WI38 (cell line): ENCODE results near the gene MGLL.

Experiments used
- H3K4me3 ChIP-seq: 2 replicates; pipeline ENCODE4 v1.5.1; 2011; ENCODE audit warnings: low read depth, mild to moderate bottlenecking, control low read depth, low read length
- TF ChIP-seq, protein P1 (sequence below): IDR thresholded peaks from 2 replicates; pipeline ENCODE4 v1.5.1; 2012; ENCODE audit warnings: low read depth, mild to moderate bottlenecking, control low read depth, low read length

The MGLL gene

DNA sequence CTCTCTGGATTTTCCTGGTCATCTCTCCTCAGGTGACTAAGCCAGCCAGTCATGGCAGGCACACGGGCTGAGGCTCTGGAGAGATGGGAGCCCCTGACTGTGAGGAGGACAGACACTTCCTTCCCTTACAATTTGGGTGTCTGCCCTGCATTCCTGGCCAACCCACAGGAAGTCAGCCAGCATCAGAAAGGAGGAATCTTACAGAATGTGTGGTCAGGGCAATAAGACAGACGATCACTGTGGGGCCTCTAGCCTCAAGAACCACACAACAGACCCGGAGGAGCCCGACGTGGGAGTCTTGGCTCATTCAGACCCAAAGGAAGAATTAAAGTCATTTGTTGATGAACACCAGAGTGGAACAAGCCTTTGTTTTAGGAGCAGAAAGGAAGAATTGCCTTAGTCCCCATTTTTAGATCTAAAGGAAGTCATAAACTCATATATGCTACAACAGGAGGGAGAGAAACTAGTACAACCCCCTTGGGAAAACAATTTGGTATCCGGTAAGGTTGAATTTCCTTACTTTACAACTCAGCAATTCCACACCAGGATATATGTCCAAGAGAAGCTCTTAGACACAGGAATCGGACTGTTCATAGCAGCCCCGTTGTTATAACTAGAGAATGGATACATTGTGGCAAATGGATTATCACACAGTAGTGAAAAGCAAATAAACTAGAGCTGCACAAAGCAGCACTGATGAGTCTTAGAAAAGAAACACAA, 87.4 kb downstream of the MGLL start:
- peak overlapping the region; percentile 6 for H3K4me3 ChIP-seq
- TF ChIP-seq, protein P1, sequence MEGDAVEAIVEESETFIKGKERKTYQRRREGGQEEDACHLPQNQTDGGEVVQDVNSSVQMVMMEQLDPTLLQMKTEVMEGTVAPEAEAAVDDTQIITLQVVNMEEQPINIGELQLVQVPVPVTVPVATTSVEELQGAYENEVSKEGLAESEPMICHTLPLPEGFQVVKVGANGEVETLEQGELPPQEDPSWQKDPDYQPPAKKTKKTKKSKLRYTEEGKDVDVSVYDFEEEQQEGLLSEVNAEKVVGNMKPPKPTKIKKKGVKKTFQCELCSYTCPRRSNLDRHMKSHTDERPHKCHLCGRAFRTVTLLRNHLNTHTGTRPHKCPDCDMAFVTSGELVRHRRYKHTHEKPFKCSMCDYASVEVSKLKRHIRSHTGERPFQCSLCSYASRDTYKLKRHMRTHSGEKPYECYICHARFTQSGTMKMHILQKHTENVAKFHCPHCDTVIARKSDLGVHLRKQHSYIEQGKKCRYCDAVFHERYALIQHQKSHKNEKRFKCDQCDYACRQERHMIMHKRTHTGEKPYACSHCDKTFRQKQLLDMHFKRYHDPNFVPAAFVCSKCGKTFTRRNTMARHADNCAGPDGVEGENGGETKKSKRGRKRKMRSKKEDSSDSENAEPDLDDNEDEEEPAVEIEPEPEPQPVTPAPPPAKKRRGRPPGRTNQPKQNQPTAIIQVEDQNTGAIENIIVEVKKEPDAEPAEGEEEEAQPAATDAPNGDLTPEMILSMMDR: no peak

DNA sequence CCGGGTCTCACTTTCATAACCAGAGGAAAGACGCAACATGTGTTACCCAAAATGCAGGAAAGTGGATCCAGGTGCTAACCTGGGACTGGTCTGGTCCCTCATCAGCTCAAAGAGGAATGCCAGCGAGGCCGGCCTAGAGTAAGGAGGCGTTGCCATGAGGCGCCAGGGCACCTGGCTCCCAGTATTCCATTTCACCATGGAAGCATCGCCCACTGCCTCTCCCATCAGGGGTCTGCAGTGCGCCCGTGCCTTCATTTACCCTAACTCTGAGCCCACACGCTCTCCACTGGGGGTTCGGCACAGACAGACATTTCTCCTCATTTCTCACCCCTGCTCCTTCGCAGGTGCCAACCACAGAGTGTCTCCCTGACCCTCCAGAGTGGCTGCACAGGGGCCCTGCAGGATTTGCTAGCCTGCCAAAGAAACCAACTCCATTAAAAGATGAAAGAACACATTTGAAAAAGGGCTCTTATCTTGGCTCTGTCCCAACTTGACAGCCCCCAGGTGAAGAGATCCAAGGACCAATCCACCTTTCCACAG, 88.1 kb downstream of the MGLL start:
- no peak overlapping the region for H3K4me3 ChIP-seq

DNA sequence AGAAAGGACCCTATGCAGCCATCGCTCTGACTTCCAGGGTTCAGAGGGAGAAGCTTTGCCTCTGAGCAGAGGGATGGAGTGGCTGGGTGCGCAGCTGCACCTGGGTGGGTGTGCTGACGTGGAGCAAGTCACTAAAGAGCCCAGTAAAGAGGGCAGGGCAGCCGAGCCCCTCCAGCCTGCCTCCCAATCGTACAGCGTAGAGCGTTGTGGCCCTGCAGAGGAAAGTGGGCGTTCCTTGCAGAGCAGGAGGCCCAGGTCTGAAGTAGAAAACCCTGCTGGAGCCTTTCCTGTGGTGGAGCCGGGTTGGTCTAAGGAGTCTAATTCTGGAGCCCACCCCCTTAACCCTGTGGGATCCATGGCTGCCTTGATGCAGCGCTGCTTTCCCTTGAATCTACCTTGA, 88.5 kb downstream of the MGLL start:
- TF ChIP-seq, protein P1: no peak
- H3K4me3 ChIP-seq: no peak overlapping the region

More for the DNA sequence above, 88.1 kb downstream of the MGLL start:
- TF ChIP-seq, protein P1: no peak

DNA sequence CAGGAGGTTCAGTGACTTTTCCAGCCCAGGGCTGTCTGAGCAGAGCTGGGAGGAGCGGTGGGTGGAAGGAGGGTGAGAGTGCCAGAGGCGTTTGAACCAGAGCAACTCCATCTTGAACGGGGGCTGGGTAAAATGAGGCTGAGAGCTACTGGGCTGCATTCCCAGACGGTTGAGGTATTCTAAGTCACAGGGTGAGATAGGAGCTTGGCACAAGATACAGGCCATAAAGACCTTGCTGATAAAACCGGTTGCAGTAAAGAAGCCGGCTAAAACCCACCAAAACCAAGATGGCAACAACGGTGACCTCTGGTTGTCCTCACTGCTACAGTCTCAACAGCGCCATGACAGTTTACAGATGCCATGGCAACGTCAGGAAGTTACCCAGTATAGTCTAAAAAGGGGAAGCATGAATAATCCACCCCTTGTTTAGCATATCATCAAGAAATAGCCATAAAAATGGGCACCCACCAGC, 89.4 kb downstream of the MGLL start:
- H3K4me3 ChIP-seq: no peak overlapping the region
- TF ChIP-seq, protein P1: no peak

DNA sequence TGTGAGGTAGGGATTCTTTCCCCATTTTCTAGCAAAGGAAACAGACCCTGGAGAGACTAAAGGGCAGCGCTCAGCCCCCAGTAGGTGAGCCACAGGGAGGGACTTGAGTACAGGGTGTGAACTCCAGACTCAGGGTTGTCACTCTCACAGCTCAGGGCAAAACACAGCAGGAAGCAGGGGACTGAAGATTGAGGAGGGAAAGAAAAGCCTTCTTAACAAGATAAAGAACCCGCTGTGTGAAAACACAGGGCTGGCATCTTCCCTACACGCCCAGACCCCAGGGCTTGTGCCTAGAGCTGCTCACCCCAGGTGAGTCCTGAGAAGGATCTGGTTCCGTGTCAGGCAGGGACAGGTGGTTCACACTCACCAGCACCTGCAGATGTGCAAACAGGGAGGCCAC, 90.0 kb downstream of the MGLL start:
- TF ChIP-seq, protein P1: no peak
- no peak overlapping the region for H3K4me3 ChIP-seq

DNA sequence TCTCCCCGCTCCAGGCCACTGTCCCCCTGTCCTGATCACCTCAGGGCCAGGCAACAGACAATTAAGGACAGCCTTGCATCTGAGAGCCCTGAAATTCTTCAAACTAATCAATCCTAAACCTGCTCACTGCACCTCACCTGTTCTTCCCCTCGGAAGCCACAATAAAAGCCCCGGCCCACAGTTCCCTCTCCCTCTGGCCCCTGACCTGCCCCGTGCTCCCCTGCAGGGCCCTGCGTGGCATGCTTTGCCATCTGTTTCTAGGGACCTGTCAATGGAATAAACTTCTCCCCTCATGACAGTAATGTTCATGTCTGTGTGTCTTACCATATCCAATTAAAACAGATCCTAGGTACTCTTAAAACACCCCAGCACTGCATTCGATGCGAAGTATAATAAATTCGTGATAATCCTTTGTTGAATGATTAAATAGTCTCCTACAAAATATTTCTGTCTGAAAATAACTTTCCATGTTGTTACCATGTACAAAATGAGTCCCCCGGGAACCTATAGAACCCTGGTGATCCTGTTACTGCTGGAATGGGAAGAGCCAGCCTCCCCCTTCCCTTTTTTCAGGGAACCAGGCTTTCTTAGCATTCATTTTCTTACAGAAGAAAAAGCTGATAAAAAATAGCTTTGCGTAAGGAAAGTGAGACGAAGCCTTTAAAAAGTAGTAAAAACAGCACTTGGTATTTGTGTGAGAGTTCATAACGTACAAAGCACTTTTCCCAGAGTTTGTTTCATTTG, 90.6 kb downstream of the MGLL start:
- TF ChIP-seq, protein P1: no peak
- H3K4me3 ChIP-seq: no peak overlapping the region
